ENCODE data around the gene RABAC1. TPM values are rescaled to one million over a fixed set of nuclear protein-coding genes. Genes with fewer than 3 reads are reported as not detected.

Gene RABAC1
- total RNA-seq, 1 donor from 2014 or later, result 133 TPM

DNA sequence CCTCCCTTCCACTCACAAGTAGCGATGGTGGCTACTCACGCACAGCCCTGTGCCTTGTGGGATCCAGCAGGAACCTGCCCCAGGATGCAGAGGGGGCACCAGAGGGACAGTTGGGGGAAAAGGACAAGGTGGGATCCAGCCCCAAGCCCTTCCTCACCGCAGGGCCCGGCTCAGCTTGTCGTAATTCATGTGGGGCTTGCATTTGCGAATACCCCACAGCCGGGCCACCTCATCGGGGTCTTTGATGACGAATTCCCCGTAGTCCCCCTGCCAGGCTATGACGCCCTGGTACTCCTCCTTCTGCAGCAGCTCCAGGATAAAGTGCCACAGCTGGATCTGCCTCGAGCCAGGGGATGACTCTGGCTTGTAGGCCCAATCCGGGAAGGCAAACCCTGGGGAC, 49.4 kb downstream of the RABAC1 start:
- DNase-seq (ENCODE audit: low spot score) (no peak), ATAC-seq (no peak)
- intact Hi-C loops (cut with DNase I), result no loop called here

DNA sequence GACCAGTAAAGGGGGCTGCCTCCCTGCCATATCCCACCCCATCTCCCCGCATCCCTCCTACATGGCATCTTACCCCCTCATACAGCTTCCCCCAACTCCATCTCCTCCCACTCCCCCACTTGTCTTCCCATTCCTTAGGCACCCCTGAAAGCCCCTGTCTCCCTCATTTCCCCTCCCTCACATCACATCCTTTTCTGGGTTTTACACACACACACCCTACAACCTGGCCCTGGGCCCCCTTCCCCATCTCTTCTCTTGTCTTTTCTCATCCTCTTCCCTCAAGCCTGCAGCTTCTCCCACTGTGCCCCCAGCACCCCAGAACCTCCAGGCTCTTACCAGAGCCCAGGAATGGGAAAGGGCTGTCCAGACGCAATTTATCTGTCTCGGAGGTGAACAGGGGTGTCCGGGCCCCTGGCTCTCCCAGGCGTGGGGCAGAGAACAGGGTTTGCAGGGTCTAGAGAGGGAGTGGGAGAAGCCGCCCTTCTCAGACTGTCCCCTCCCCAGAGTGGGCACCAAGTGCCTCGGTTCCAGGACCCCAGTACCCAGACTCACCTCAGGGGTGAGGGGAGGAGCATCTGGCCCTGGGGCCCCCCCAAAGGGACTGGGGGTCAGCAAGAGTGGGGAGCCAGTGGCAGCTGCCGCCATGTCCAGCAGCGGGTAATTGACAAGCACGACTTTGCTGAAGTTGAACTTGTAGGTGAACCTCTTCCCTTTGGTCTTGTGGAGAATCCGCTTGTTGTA, 50.2 kb downstream of the RABAC1 start:
- no peak for ATAC-seq
- intact Hi-C loops (cut with DNase I), result no loop called here
- DNase-seq (ENCODE audit: low spot score), result no peak

DNA sequence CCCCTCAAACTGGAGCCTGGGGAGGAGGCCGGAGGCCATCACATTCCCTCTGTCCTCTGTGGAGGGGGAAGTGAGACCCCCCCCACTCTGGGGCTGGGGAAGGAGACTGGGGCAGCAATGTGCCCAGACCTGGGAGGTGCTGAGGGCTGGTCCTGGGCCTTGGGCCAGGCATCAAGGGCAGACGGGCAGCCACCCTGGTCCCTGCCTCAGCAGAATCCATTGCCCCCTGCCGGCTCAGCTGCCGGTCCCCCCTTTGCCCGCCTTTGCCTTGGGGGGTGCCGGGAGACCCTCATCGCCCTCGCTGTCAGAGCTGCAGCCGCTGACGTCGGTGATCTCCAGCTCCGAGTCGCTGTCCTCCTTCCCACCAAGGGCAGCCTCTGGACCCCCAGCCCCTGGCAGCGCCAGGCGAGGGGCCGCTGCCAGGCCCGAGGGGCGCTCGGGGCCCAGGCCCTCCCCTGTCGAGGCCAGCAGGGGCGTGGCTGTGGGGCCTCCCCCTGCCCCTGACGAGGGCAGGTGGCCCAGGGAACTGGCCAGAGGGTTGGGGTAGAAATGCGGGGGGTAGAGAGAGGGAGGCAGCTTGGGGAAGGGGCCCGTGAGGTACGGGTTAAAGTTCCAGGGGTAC, 51.0 kb downstream of the RABAC1 start:
- ATAC-seq (no peak), DNase-seq (ENCODE audit: low spot score) (no peak)
- intact Hi-C loops (cut with DNase I), result no loop called here

DNA sequence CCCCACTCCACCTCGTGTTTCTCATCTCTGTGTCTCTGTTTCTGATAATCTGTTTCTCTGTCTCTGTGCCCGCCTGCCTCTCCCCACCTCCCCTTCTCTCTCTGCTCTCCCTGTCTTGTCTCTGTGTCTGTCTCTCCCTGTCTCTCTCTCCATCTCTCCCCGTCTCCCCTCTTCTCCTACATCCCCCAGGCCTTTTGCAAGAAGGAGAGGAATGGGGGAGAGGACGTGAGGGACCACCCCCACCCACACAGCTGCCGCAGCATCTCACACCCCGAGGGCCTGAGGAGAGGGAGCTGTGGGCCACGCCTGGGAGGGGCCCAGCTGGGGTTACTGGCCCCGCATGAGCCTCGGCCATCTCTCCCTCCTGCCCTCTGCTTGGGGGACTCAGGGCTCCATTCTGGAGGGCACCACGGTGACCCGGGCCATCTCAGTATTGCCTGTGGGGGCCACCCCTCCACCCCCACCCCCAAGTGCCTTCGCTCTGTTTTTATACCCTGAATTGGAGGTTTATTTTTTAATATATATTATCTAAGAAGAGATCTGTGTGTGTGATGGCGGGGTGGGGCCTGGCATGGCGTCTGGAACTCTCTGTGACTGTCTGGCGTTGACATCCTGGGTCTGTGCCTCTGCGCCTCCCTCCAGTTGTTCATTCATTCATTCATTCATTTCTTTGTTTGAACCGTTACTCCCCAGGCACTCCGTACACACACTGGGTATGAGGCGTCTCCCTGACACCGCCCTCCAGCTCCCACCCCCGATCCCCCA, 52.0 kb downstream of the RABAC1 start:
- DNase-seq (ENCODE audit: low spot score) (no peak), ATAC-seq (no peak)
- intact Hi-C loops (cut with DNase I), result no loop called here

Other genes with a start within 250 kb of the RABAC1 start
- gene CEACAM6, start 203.8 kb downstream of the RABAC1 start, total RNA-seq, result 1.1 TPM
- 3.3 TPM for gene CEACAM3, start 162.7 kb downstream of the RABAC1 start, total RNA-seq
- not detected for gene LYPD4, start 114.6 kb downstream of the RABAC1 start, total RNA-seq
- gene DMRTC2, start 114.3 kb downstream of the RABAC1 start, total RNA-seq, result not detected
- gene RPS19, start 99.1 kb downstream of the RABAC1 start, total RNA-seq, result 788 TPM
- gene CD79A, start 82.0 kb downstream of the RABAC1 start, total RNA-seq, result 2.1 TPM
- 137 TPM for gene ARHGEF1, start 76.1 kb downstream of the RABAC1 start, total RNA-seq
- 0.27 TPM for gene ERFL, start 30.9 kb downstream of the RABAC1 start, total RNA-seq
- 0.18 TPM for gene ATP1A3, start 34.9 kb upstream of the RABAC1 start, total RNA-seq
- 9.2 TPM for gene GRIK5, start 110.9 kb upstream of the RABAC1 start, total RNA-seq
- 13.2 TPM for gene ZNF574, start 116.8 kb upstream of the RABAC1 start, total RNA-seq
- 5.6 TPM for gene POU2F2, start 173.1 kb upstream of the RABAC1 start, total RNA-seq

All from sciatic nerve (tissue), 2 donors.